SK-N-SH (cell line): Measurements from ENCODE around the gene SINHCAF. TPM values are rescaled to one million over a fixed set of nuclear protein-coding genes. Genes with fewer than 3 reads are reported as not detected.

Experiments
- CTCF ChIA-PET: fragments of 300-600, 350-600 bp; formaldehyde crosslinking; extraction: SDS; loops from one replicate; lab custom pipeline; 2021; lab: Yijun Ruan, JAX
- POLR2A ChIA-PET: fragments of 350-600 bp; sonication (Branson Sonifier 250); formaldehyde crosslinking; extraction: SDS; loops from one replicate; lab custom pipeline; 2020; ENCODE audit warnings: antibody characterized with exemption, inconsistent platforms; lab: Yijun Ruan, JAX
- DNase-seq: peaks from one replicate; pipeline ENCODE4 v3.0.0; 2012
- H2AFZ ChIP-seq: fragments of 200-600 bp; sonication (generic); 2 replicates; pipeline ENCODE4 v1.8.1; 2016; ENCODE audit warnings: antibody characterized with exemption, mild to moderate bottlenecking, low read depth
- H3F3A ChIP-seq: fragments of 200-600 bp; sonication (generic); replicated peaks from 2 replicates; pipeline ENCODE3; 2016; ENCODE audit warnings: antibody characterized with exemption, mild to moderate bottlenecking; ENCODE audit not compliant: insufficient read depth
- H3K27ac ChIP-seq, 2 experiments: fragments of 200-500 bp in 1 of 2; fragments of 200-600 bp in 1 of 2; sonication (Bioruptor generic) in 1 of 2; sonication (generic), shearing (Covaris generic) in 1 of 2; 2 replicates each; pipeline versions ENCODE4 v1.5.1 to v1.6.1; 2014 to 2016; ENCODE audit warnings: low read depth in 2 of 2, inconsistent platforms in 1 of 2, low read length in 1 of 2, mild to moderate bottlenecking in 1 of 2, mixed read lengths in 1 of 2
- H3K27me3 ChIP-seq: fragments of 200-600 bp; sonication (generic), shearing (Covaris generic); 2 replicates; pipeline ENCODE4 v1.6.1; 2016; ENCODE audit warnings: mixed run types; ENCODE audit not compliant: insufficient read depth
- H3K36me3 ChIP-seq, 2 experiments: fragments of 200-500 bp in 1 of 2; fragments of 200-600 bp in 1 of 2; sonication (Bioruptor generic) in 1 of 2; sonication (generic) in 1 of 2; replicated peaks in 1 of 2; 2 replicates each; pipeline versions ENCODE3 to v1.5.1; 2014 to 2016; ENCODE audit warnings: low read length in 1 of 2, mild to moderate bottlenecking in 1 of 2; ENCODE audit not compliant: insufficient read depth in 2 of 2, control insufficient read depth in 1 of 2
- H3K4me1 ChIP-seq, 2 experiments: fragments of 200-500 bp in 1 of 2; fragments of 200-600 bp in 1 of 2; sonication (Bioruptor generic) in 1 of 2; sonication (generic), shearing (Covaris generic) in 1 of 2; 2 replicates each; pipeline versions ENCODE4 v1.5.1 to v1.6.1; 2014 to 2016; ENCODE audit warnings: low read depth in 1 of 2, low read length in 1 of 2, mixed run types in 1 of 2; ENCODE audit not compliant: insufficient read depth in 2 of 2, control insufficient read depth in 1 of 2
- H3K4me2 ChIP-seq: fragments of 200-600 bp; sonication (generic), shearing (Covaris generic); 2 replicates; pipeline ENCODE4 v1.6.1; 2017; ENCODE audit warnings: mixed run types
- H3K4me3 ChIP-seq, 2 experiments: fragments of 200-500 bp in 1 of 2; fragments of 200-600 bp in 1 of 2; sonication (Bioruptor generic) in 1 of 2; sonication (generic), shearing (Covaris generic) in 1 of 2; 2 replicates each; pipeline versions ENCODE4 v1.5.1 to v1.8.1; 2014 to 2016; ENCODE audit warnings: low read depth in 2 of 2, inconsistent platforms in 1 of 2, low read length in 1 of 2, mild to moderate bottlenecking in 1 of 2, mixed read lengths in 1 of 2, moderate library complexity in 1 of 2
- H3K79me2 ChIP-seq: fragments of 200-600 bp; sonication (generic); 2 replicates; pipeline ENCODE4 v1.8.1; 2017; ENCODE audit warnings: mild to moderate bottlenecking; ENCODE audit not compliant: insufficient read depth
- H3K9ac ChIP-seq: fragments of 200-600 bp; sonication (generic); 2 replicates; pipeline ENCODE4 v1.6.1; 2017; ENCODE audit warnings: mixed run types
- H3K9me2 ChIP-seq: fragments of 200-600 bp; sonication (generic); 2 replicates; pipeline ENCODE4 v1.6.1; 2017; ENCODE audit warnings: mixed run types
- H3K9me3 ChIP-seq: fragments of 200-600 bp; sonication (generic); 2 replicates; pipeline ENCODE4 v1.6.1; 2017; ENCODE audit warnings: mixed run types, mild to moderate bottlenecking, moderate library complexity
- H4K20me1 ChIP-seq: fragments of 200-600 bp; sonication (generic); 2 replicates; pipeline ENCODE4 v1.6.1; 2017; ENCODE audit warnings: mild to moderate bottlenecking, mixed run types; ENCODE audit not compliant: insufficient read depth
- CHD2 ChIP-seq: fragments of 150-350 bp; IDR thresholded peaks from 2 replicates; pipeline ENCODE4 v1.6.1; 2018; ENCODE audit warnings: low read length; ENCODE audit not compliant: partially characterized antibody
- CTCF ChIP-seq: fragments of 200-600 bp; sonication (generic); IDR thresholded peaks from 2 replicates; pipeline ENCODE4 v1.6.1; 2017; ENCODE audit warnings: antibody characterized with exemption, mild to moderate bottlenecking, moderate library complexity
- ELF1 ChIP-seq: IDR thresholded peaks from 2 replicates; pipeline ENCODE4 v1.4.0; 2012
- EP300 ChIP-seq, 2 experiments: IDR thresholded peaks; 2 replicates each; pipeline versions ENCODE4 v1.4.0 to v1.6.1; 2012; ENCODE audit warnings: borderline replicate concordance in 1 of 2, low read depth in 1 of 2, low read length in 1 of 2
- EZH2phosphoT487 ChIP-seq: fragments of 200-600 bp; sonication (generic); IDR thresholded peaks from 2 replicates; pipeline ENCODE4 v1.6.1; 2017; ENCODE audit warnings: low read depth, mixed run types, mild to moderate bottlenecking, antibody characterized with exemption, moderate library complexity, borderline replicate concordance
- FOSL2 ChIP-seq: IDR thresholded peaks from 2 replicates; pipeline ENCODE4 v1.4.0; 2012; ENCODE audit warnings: low read depth, mild to moderate bottlenecking, moderate library complexity, borderline replicate concordance
- FOXJ3 ChIP-seq: sonication (generic); formaldehyde crosslinking; IDR thresholded peaks from 2 replicates; pipeline ENCODE4 v1.5.1; 2020; ENCODE audit warnings: mild to moderate bottlenecking, missing genetic modification reagents
- FOXM1 ChIP-seq: IDR thresholded peaks from 2 replicates; pipeline ENCODE4 v1.4.0; 2012; ENCODE audit warnings: low read depth, mild to moderate bottlenecking
- GATA2 ChIP-seq: sonication (generic); formaldehyde crosslinking; IDR thresholded peaks from 2 replicates; pipeline ENCODE4 v1.5.0; 2020; ENCODE audit warnings: mild to moderate bottlenecking, missing genetic modification reagents
- IRF3 ChIP-seq: fragments of 150-350 bp; IDR thresholded peaks from 2 replicates; pipeline ENCODE4 v1.6.1; 2016; ENCODE audit warnings: mild to moderate bottlenecking, low read depth, low read length
- JUND ChIP-seq: IDR thresholded peaks from 2 replicates; pipeline ENCODE4 v1.4.0; 2012
- MAX ChIP-seq: IDR thresholded peaks from 2 replicates; pipeline ENCODE4 v1.4.0; 2012; ENCODE audit warnings: low read depth
- MEF2A ChIP-seq: IDR thresholded peaks from 2 replicates; pipeline ENCODE4 v1.4.0; 2012; ENCODE audit warnings: low read depth, borderline replicate concordance
- NFIC ChIP-seq: IDR thresholded peaks from 2 replicates; pipeline ENCODE4 v1.4.0; 2012; ENCODE audit warnings: borderline replicate concordance
- NRF1 ChIP-seq: IDR thresholded peaks from 2 replicates; pipeline ENCODE4 v1.6.1; 2012; ENCODE audit warnings: low read depth, mild to moderate bottlenecking, low read length
- POLR2AphosphoS5 ChIP-seq: IDR thresholded peaks from 2 replicates; pipeline ENCODE4 v1.6.1; 2012; ENCODE audit warnings: low read depth, low read length
- RAD21 ChIP-seq: IDR thresholded peaks from 2 replicates; pipeline ENCODE4 v1.6.1; 2012; ENCODE audit warnings: mild to moderate bottlenecking, low read length
- RCOR1 ChIP-seq: fragments of 150-350 bp; IDR thresholded peaks from 2 replicates; pipeline ENCODE4 v1.6.1; 2017; ENCODE audit warnings: antibody characterized with exemption, low read length
- RFX5 ChIP-seq: IDR thresholded peaks from 2 replicates; pipeline ENCODE4 v1.6.1; 2012; ENCODE audit warnings: mild to moderate bottlenecking, improper control_type of control experiment, low read length
- RXRA ChIP-seq: IDR thresholded peaks from 2 replicates; pipeline ENCODE4 v1.4.0; 2012; ENCODE audit warnings: low read depth, mild to moderate bottlenecking, borderline replicate concordance
- TAF1 ChIP-seq: IDR thresholded peaks from 2 replicates; pipeline ENCODE4 v1.6.1; 2012; ENCODE audit warnings: low read depth, mild to moderate bottlenecking, low read length, moderate library complexity, borderline replicate concordance
- TCF12 ChIP-seq: IDR thresholded peaks from 2 replicates; pipeline ENCODE4 v1.4.0; 2012
- TEAD4 ChIP-seq: IDR thresholded peaks from 2 replicates; pipeline ENCODE4 v1.4.0; 2012; ENCODE audit warnings: mild to moderate bottlenecking, borderline replicate concordance; ENCODE audit not compliant: insufficient read depth
- USF1 ChIP-seq: IDR thresholded peaks from 2 replicates; pipeline ENCODE4 v1.4.0; 2012; ENCODE audit warnings: low read depth, borderline replicate concordance
- ZBTB33 ChIP-seq: IDR thresholded peaks from 2 replicates; pipeline ENCODE4 v1.4.0; 2012; ENCODE audit warnings: low read depth, borderline replicate concordance
- WGBS: methylation state at CpG from one replicate; pipeline ENCODE4 v1.1.6; 2017; ENCODE audit warnings: low lambda C conversion rate; 5-methylcytosine and 5-hydroxymethylcytosine counted together
- polyA plus RNA-seq, 3 experiments: library from polyadenylated mRNA; depleted of rRNA; stranded (reverse); fragments of >200 nt; gene quantifications; 2 replicates each; pipeline ENCODE4 v1.2.3, GENCODE V29; 2012
- TF ChIP-seq, protein P1 (sequence below): fragments of 150-350 bp; IDR thresholded peaks from 2 replicates; pipeline ENCODE4 v1.6.1; 2017; ENCODE audit warnings: antibody characterized with exemption, low read length, low read depth, borderline replicate concordance

SINHCAF gene
- polyA plus RNA-seq, 1 of the 3 experiments (the other 2 are of a cell fraction), result 22.2 TPM

DNA sequence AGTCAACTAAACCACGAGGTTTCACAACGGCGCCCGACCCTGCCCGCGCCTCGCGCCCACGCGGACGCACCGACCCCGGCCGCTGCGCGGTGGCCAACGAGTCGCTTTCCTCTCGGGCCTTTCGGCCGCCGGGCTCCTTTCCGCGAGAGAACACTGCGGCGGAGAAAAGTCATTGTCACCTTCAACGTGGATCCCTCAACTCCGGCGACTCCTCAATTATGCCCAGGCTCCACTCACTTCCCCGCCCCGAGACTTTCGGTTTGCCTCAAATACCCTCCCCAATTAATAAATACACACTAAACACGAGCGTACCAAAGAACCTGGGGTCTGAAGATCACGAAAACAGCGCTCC lies 450 bp downstream of the SINHCAF start:
- Histone ChIP-seq H3K27ac (peak overlapping the region; percentile 83 to 96), H3K9me2 (no peaks in the 10 kb centered on the region), H3K4me3 (peak overlapping the region; percentile 76 to 80), H3K27me3 (no peaks in the 10 kb centered on the region), H3K9ac (peak overlapping the region; percentile 86)
- TF ChIP-seq EP300 (IDR thresholded peaks at IDR 0.05; ENCODE audit: borderline replicate concordance in 1 of 2, low read depth in 1 of 2, low read length in 1 of 2) (no peak), TEAD4 (no peak), FOXJ3 (CRISPR knock-in tag) (no peak), USF1 (no peak), CTCF (no peak), RXRA (no peak), GATA2 (CRISPR knock-in tag) (no peak), TCF12 (no peak), NFIC (no peak), TAF1 (0 out of 2 replicates have a peak, but pooled peaks have one; percentile 11), JUND (no peak), NRF1 (no peak), ZBTB33 (no peak), ELF1 (0 out of 2 replicates have a peak, but pooled peaks have one; percentile 4), CHD2 (no peak), FOXM1 (no peak), RAD21 (no peak), POLR2AphosphoS5 (no peak), MEF2A (no peak), EZH2phosphoT487 (no peak), RCOR1 (no peak), MAX (peak; percentile 8; the same call in 1 of the 2 replicates), IRF3 (no peak), FOSL2 (no peak), RFX5 (no peak)
- TF ChIP-seq, protein P1, sequence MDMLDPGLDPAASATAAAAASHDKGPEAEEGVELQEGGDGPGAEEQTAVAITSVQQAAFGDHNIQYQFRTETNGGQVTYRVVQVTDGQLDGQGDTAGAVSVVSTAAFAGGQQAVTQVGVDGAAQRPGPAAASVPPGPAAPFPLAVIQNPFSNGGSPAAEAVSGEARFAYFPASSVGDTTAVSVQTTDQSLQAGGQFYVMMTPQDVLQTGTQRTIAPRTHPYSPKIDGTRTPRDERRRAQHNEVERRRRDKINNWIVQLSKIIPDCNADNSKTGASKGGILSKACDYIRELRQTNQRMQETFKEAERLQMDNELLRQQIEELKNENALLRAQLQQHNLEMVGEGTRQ, result no peak
- TF ChIP-seq, all 33 proteins: peak for 3
- Histone ChIP-seq H3K79me2 (peaks cover 53% of the 10 kb centered on the region), H3K4me1 (peaks cover 4 to 22% of the 10 kb centered on the region in 2 experiments; a peak in 3 of 4 replicates), H4K20me1 (peaks cover 4% of the 10 kb centered on the region; the same call in 1 of the 2 replicates), H3K36me3 (no peaks in the 10 kb centered on the region), H3K9me3 (no peaks in the 10 kb centered on the region), H2AFZ (peak overlapping the region; percentile 74), H3F3A (peaks cover 26% of the 10 kb centered on the region), H3K4me2 (peak overlapping the region; percentile 97)
- ChIA-PET CTCF (interaction anchor here (1.2 kb wide), 1 partner anchor 54 kb away, joined by 3 read pairs; no protein-coding TSS in a partner anchor), POLR2A (interaction anchor here (0.6 to 0.9 kb wide), 2 partner anchors 45 to 487 kb away, joined by 3 to 4 read pairs; no protein-coding TSS in a partner anchor)
- DNase-seq, result no peak
- WGBS, result 3% methylated on average over 31 of the region's 36 CpGs
